H1 (cell line): ENCODE results near the gene CEP104. TPM values are rescaled to one million over a fixed set of nuclear protein-coding genes. Genes with fewer than 3 reads are reported as not detected.

Experiments used
- FOSL1 ChIP-seq: IDR thresholded peaks from 2 replicates; pipeline ENCODE4 v1.6.1; 2011; ENCODE audit warnings: mild to moderate bottlenecking, low read depth, low read length, moderate library complexity; ENCODE audit not compliant: insufficient read depth
- GABPA ChIP-seq: IDR thresholded peaks from 2 replicates; pipeline ENCODE4 v1.6.1; 2011; ENCODE audit warnings: mild to moderate bottlenecking, low read length, moderate library complexity, borderline replicate concordance; ENCODE audit not compliant: insufficient read depth
- NRF1 ChIP-seq: IDR thresholded peaks from 2 replicates; pipeline ENCODE4 v1.6.1; 2011; ENCODE audit warnings: mild to moderate bottlenecking, low read depth, low read length, improper control_type of control experiment
- SP4 ChIP-seq: IDR thresholded peaks from 2 replicates; pipeline ENCODE4 v1.6.1; 2012; ENCODE audit warnings: low read length, inconsistent platforms
- polyA plus RNA-seq, 7 experiments: library from polyadenylated mRNA; depleted of rRNA in 3 of 7; stranded (reverse) in 5 of 7; unstranded in 2 of 7; fragments of >200 nt in 5 of 7; fragments of 200-250 nt in 2 of 7; gene quantifications; 1 replicate in 5 of 7; 2 replicates in 1 of 7; 4 replicates in 1 of 7; pipeline versions ENCODE4 v1.2.1 to v1.2.3, GENCODE V29; 2011 to 2013; ENCODE audit warnings: missing spikeins in 2 of 7, mixed read lengths in 2 of 7
- total RNA-seq: library from RNA; stranded (reverse); fragmentation: NEBNext Ultra II Directional; extraction: Animal tissue kit (Norgen Biotek cat#: 25700); gene quantifications from 2 replicates; pipeline ENCODE4 v1.2.1, GENCODE V29; 2021
- TF ChIP-seq, protein P1 (sequence below): IDR thresholded peaks from 2 replicates; pipeline ENCODE4 v1.6.1; 2011; ENCODE audit warnings: low read depth, mild to moderate bottlenecking, low read length; ENCODE audit not compliant: insufficient read depth
- TF ChIP-seq, protein P2 (sequence below): IDR thresholded peaks from 2 replicates; pipeline ENCODE4 v1.6.1; 2012; ENCODE audit warnings: inconsistent platforms

Gene CEP104
- total and polyA plus RNA-seq, 2 of the 8 experiments (the other 6 are each of a cell fraction or from before 2014, with no cell fraction given) = 8.0 to 43.9 TPM

DNA sequence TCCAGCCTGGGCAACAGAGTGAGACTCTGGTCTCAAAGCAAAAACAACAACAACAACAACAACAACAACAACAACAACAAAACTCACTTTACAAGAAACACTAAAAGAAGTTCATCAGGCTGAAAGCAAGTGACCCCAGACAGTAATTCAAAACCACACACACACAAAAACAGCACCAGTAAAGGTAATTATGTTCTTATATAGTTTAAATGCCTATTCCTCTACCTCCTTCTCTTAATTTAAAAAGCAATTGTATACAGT, 41.4 kb upstream of the CEP104 start (continued):
- TF ChIP-seq, protein P1, sequence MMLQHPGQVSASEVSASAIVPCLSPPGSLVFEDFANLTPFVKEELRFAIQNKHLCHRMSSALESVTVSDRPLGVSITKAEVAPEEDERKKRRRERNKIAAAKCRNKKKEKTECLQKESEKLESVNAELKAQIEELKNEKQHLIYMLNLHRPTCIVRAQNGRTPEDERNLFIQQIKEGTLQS = no peak
- TF ChIP-seq SP4 (no peak), FOSL1 (no peak), GABPA (no peak), NRF1 (no peak)
- TF ChIP-seq, protein P2, sequence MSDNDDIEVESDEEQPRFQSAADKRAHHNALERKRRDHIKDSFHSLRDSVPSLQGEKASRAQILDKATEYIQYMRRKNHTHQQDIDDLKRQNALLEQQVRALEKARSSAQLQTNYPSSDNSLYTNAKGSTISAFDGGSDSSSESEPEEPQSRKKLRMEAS = no peak
